NCI-H1105 (cell line): Measurements from ENCODE around the gene PCDHB10.
A peak's percentile ranks its signal among the peaks of the same experiment; 100 is the strongest.
"Not testable (repeated sequence)": the region's sequence is repeated elsewhere in the genome, so short reads cannot be mapped to it uniquely, and the experiment has no call there.

Source experiments
- DNase-seq: peaks from one replicate; lab custom pipeline; 2025; lab: John Stamatoyannopoulos, UW

The PCDHB10 gene

DNA sequence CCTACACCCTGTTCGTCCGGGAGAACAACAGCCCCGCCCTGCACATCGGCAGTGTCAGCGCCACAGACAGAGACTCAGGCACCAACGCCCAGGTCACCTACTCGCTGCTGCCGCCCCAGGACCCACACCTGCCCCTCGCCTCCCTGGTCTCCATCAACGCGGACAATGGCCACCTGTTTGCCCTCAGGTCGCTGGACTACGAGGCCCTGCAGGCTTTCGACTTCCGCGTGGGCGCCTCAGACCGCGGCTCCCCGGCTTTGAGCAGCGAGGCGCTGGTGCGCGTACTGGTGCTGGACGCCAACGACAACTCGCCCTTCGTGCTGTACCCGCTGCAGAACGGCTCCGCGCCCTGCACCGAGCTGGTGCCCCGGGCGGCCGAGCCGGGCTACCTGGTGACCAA is 3.5 kb upstream of the PCDHB10 start:
- not testable (repeated sequence) for DNase-seq

DNA sequence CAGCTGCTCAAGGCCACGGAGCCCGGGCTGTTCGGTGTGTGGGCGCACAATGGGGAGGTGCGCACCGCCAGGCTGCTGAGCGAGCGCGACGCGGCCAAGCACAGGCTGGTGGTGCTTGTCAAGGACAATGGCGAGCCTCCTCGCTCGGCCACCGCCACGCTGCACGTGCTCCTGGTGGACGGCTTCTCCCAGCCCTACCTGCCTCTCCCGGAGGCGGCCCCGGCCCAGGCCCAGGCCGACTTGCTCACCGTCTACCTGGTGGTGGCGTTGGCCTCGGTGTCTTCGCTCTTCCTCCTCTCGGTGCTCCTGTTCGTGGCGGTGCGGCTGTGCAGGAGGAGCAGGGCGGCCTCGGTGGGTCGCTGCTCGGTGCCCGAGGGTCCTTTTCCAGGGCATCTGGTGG is 3.0 kb upstream of the PCDHB10 start:
- DNase-seq: not testable (repeated sequence)

DNA sequence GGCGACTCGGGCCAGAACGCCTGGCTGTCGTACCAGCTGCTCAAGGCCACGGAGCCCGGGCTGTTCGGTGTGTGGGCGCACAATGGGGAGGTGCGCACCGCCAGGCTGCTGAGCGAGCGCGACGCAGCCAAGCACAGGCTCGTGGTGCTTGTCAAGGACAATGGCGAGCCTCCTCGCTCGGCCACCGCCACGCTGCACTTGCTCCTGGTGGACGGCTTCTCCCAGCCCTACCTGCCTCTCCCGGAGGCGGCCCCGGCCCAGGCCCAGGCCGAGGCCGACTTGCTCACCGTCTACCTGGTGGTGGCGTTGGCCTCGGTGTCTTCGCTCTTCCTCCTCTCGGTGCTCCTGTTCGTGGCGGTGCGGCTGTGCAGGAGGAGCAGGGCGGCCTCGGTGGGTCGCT is 2.2 kb downstream of the PCDHB10 start:
- not testable (repeated sequence) for DNase-seq

DNA sequence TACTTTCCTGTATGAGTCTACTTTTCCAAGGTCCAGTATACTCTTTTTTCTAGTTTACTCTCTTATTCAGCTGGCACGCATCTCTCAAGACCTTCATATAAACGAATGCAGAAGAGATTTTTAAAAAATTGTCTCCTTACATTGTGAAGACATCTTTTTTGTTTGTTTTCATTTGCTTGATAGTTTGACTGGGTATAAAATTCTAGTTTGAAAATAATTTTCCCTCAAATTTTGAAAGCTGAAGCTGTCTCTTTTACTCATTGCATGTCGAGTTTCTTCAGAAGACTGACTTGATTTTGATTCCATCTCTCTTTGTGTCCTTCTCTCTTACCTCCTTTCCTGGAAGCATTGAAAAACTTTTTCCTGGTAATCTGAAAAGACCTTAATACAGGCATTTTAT is 4.2 kb downstream of the PCDHB10 start:
- no peak for DNase-seq

DNA sequence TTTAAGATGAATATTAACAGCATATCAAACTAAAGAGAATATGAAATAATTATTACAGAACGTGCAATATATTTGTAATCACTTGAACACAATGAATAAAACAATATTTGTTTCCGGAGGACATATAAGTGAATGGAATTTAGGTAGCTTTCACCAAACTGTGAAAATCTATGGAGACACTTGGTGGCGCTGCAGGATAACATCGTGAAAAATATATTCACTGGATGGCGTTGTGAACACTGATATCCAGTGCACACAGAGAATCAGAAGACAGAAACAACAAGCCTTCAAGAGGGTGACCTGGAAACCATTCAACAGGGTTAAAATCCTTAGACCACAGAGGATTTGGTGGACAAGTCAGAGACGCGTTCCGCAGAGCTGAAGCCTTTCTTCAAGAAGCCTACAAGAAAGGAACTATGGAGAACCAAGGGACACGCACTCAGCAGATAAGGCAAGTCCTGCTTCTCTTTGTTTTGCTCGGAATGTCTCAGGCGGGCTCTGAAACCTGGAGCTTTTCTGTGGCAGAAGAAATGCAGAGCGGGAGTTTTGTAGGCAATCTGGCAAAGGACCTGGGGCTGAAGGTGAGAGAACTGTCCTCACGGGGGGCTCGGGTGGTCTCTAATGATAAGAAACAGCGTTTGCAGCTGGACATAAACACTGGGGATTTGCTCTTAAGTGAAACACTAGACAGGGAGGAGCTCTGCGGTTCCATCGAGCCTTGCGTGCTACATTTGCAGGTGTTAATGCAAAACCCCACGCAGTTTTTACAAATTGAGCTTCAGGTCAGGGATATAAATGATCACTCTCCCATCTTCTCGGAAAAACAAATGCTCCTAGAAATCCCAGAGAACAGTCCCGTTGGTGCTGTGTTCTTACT is 7.4 kb downstream of the PCDHB10 start, which contains the start of gene PCDHB11:
PCDHB11 (plus strand) TSS at position 269 of the 877 bp plus-strand sequence; CDS start at position 417, 148 bp downstream.
- peak; percentile 58 for DNase-seq

DNA sequence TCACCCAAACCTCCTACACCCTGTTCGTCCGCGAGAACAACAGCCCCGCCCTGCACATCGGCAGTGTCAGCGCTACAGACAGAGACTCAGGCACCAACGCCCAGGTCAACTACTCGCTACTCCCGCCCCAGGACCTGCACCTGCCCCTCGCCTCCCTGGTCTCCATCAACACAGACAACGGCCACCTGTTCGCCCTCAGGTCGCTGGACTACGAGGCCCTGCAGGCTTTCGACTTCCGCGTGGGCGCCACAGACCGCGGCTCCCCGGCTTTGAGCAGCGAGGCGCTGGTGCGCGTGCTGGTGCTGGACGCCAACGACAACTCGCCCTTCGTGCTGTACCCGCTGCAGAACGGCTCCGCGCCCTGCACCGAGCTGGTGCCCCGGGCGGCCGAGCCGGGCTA is 9.0 kb downstream of the PCDHB10 start:
- DNase-seq: not testable (repeated sequence)

DNA sequence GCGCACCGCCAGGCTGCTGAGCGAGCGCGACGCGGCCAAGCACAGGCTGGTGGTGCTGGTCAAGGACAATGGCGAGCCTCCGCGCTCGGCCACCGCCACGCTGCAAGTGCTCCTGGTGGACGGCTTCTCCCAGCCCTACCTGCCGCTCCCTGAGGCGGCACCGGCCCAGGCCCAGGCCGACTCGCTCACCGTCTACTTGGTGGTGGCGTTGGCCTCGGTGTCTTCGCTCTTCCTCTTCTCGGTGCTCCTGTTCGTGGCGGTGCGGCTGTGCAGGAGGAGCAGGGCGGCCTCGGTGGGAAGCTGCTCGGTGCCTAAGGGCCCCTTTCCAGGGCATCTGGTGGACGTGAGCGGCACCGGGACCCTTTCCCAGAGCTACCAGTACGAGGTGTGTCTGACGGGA is 9.5 kb downstream of the PCDHB10 start:
- not testable (repeated sequence) for DNase-seq

DNA sequence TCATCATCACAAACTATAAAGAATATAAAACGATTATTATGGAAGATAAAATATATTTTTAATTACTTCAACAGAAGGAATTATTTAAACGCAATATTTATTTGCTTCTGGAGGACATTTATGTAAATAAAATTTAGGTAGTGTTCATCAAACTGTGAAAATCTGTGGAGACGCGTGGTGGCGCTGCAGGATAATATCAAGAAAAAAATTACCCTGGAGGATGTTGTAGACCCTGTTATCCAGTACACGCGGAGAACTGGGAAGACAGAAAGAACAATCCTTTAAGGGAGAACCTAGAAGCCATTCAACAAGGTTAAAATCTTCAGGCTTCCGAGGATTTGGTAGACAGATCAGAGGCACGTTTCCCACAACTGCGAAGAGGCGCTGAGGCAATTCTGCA is 16.3 kb downstream of the PCDHB10 start, which contains the start of gene PCDHB12:
PCDHB12 (plus strand) TSS at position 242 of the 400 bp plus-strand sequence. CDS start 189 bp downstream, outside the sequence.
- no peak for DNase-seq

DNA sequence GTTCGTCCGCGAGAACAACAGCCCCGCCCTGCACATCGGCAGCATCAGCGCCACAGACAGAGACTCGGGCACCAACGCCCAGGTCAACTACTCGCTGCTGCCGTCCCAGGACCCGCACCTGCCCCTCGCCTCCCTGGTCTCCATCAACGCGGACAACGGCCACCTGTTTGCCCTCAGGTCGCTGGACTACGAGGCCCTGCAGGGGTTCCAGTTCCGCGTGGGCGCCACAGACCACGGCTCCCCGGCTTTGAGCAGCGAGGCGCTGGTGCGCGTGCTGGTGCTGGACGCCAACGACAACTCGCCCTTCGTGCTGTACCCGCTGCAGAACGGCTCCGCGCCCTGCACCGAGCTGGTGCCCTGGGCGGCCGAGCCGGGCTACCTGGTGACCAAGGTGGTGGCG is 18.1 kb downstream of the PCDHB10 start:
- DNase-seq: not testable (repeated sequence)

DNA sequence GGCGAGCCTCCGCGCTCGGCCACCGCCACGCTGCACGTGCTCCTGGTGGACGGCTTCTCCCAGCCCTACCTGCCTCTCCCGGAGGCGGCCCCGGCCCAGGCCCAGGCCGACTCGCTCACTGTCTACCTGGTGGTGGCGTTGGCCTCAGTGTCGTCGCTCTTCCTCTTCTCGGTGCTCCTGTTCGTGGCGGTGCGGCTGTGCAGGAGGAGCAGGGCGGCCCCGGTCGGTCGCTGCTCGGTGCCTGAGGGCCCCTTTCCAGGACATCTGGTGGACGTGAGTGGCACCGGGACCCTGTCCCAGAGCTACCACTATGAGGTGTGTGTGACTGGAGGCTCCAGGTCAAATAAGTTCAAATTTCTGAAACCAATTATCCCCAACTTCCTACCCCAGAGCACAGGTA is 18.7 kb downstream of the PCDHB10 start:
- not testable (repeated sequence) for DNase-seq

DNA sequence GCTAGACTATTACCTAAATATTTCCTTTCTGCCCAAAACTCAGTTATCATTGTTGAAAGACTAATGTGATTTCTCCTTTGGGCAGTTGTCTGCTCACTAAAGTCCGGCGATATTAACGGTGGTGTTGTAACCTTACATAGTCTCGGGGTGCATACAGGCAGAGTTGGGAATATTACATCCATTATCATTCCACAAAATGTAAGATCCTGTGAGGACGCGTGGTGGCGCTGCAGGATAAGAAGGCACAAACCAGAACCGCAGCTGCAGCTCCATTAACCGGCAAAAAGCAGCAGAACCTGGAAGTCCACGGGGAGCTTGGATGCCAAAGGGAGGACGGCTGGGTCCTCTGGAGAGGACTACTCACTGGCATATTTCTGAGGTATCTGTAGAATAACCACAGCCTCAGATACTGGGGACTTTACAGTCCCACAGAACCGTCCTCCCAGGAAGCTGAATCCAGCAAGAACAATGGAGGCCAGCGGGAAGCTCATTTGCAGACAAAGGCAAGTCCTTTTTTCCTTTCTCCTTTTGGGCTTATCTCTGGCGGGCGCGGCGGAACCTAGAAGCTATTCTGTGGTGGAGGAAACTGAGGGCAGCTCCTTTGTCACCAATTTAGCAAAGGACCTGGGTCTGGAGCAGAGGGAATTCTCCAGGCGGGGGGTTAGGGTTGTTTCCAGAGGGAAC is 21.6 kb downstream of the PCDHB10 start, which contains the start of gene PCDHB13:
PCDHB13 (plus strand) TSS at position 264 of the 684 bp plus-strand sequence; CDS start at position 469, 205 bp downstream.
- not testable (repeated sequence) for DNase-seq

DNA sequence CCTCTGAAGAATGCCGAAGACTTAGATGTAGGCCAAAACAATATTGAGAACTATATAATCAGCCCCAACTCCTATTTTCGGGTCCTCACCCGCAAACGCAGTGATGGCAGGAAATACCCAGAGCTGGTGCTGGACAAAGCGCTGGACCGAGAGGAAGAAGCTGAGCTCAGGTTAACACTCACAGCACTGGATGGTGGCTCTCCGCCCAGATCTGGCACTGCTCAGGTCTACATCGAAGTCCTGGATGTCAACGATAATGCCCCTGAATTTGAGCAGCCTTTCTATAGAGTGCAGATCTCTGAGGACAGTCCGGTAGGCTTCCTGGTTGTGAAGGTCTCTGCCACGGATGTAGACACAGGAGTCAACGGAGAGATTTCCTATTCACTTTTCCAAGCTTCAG is 22.4 kb downstream of the PCDHB10 start:
- not testable (repeated sequence) for DNase-seq

DNA sequence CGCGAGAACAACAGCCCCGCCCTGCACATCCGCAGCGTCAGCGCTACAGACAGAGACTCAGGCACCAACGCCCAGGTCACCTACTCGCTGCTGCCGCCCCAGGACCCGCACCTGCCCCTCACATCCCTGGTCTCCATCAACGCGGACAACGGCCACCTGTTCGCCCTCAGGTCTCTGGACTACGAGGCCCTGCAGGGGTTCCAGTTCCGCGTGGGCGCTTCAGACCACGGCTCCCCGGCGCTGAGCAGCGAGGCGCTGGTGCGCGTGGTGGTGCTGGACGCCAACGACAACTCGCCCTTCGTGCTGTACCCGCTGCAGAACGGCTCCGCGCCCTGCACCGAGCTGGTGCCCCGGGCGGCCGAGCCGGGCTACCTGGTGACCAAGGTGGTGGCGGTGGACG is 23.4 kb downstream of the PCDHB10 start:
- not testable (repeated sequence) for DNase-seq

DNA sequence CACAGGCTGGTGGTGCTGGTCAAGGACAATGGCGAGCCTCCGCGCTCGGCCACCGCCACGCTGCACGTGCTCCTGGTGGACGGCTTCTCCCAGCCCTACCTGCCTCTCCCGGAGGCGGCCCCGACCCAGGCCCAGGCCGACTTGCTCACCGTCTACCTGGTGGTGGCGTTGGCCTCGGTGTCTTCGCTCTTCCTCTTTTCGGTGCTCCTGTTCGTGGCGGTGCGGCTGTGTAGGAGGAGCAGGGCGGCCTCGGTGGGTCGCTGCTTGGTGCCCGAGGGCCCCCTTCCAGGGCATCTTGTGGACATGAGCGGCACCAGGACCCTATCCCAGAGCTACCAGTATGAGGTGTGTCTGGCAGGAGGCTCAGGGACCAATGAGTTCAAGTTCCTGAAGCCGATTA is 23.9 kb downstream of the PCDHB10 start:
- DNase-seq: not testable (repeated sequence)

DNA sequence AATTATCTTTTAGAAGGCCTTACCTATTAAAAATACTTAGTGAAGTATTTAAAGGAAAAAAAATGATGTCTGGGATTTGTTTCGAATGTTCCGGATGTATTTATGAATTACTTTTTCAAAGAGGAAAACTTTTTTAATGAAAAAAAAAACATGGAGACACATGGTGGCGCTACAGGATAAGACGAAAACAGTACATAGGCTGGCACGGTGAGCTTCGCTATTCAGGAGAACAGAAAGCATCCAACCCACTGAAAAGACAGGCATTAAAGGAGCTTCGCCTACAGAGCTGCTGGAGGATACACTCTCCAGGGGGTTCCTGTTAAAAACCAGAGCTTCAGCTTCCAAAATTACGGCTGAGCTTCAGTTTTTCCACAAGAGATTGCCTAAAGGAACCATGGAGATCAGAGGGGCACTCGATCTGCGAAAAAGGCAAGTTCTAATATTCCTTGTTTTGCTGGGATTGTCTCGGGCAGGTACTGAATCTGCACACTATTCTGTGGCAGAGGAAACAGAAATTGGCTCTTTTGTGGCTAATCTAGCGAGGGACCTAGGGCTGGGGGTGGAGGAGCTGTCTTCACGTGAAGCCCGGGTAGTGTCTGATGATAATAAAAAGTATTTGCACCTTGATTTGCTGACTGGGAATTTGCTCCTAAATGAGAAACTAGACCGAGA is 31.1 kb downstream of the PCDHB10 start, which contains the start of gene PCDHB14:
PCDHB14 (plus strand) TSS at position 232 of the 672 bp plus-strand sequence; CDS start at position 395, 163 bp downstream.
- DNase-seq: peak; percentile 50

DNA sequence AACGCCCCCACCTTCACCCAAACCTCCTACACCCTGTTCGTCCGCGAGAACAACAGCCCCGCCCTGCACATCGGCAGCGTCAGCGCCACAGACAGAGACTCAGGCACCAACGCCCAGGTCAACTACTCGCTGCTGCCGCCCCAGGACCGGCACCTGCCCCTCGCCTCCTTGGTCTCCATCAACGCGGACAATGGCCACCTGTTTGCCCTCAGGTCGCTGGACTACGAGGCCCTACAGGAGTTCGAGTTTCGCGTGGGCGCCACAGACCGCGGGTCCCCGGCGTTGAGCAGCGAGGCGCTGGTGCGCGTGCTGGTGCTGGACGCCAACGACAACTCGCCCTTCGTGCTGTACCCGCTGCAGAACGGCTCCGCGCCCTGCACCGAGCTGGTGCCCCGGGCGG is 32.7 kb downstream of the PCDHB10 start:
- not testable (repeated sequence) for DNase-seq

DNA sequence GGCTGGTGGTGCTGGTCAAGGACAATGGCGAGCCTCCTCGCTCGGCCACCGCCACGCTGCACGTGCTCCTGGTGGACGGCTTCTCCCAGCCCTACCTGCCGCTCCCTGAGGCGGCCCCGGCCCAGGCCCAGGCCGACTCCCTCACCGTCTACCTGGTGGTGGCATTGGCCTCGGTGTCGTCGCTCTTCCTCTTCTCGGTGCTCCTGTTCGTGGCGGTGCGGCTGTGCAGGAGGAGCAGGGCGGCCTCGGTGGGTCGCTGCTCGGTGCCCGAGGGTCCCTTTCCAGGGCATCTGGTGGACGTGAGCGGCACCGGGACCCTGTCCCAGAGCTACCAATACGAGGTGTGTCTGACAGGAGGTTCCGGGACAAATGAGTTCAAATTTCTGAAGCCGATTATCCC is 33.3 kb downstream of the PCDHB10 start:
- DNase-seq: not testable (repeated sequence)

DNA sequence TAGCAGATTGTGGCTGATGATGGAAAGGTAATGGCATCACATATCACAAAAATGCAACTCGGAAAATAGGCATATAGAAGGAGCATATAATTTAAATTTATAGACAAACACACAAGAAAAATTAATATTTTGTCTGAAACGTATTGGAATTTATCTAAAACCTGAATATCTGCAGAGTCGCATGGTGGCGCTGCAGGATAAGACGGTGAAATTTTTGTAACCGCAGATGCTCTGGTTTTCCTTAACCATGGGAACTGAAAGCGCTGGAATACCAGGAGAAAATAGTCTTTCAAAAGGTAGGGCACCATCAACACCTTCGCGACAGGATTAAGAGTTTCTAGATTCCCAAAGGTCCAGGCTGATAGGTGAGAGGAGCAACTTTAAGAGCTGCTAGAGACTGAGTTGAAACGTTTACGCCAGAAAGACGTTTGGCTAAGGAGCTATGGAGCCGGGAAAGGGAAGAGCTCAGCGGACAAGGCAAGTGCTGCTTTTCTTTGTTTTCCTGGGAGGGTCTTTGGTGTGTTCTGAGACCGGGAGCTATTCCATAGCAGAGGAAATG is 42.0 kb downstream of the PCDHB10 start:
- no peak for DNase-seq

DNA sequence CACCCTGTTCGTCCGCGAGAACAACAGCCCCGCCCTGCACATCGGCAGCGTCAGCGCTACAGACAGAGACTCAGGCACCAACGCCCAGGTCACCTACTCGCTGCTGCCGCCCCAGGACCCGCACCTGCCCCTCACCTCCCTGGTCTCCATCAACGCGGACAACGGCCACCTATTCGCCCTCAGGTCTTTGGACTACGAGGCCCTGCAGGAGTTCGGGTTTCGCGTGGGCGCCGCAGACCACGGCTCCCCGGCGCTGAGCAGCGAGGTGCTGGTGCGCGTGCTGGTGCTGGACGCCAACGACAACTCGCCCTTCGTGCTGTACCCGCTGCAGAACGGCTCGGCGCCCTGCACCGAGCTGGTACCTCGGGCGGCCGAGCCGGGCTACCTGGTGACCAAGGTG is 43.8 kb downstream of the PCDHB10 start:
- DNase-seq: not testable (repeated sequence)

DNA sequence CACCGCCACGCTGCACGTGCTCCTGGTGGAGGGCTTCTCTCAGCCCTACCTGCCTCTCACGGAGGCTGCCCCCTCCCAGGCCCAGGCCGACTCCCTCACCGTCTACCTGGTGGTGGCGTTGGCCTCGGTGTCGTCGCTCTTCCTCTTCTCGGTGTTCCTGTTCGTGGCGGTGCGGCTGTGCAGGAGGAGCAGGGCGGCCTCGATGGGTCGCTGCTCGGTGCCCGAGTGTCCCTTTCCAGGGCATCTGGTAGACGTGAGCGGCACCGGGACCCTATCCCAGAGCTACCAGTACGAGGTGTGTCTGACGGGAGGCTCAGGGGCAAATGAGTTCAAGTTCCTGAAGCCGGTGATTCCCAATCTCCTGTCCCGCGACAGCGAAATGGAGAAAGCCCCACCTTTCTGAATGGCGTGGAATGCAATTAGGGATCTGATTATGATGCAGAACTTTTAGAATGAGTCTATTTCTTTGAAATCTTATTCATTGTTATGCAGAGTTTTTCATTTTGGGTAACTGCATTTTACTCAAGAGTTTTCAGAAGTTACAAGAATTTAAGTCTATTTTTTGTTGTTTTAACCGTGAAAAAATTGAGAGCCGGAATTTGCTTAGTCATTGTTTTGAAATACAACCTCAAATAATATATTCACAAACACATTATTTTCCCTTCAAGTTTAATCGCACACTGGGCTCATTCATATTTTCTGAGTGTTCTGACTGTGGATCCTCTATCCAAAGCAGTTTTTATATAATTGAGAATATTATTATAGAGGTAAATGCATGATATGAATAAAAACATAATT is 44.6 kb downstream of the PCDHB10 start:
- no peak for DNase-seq

DNA sequence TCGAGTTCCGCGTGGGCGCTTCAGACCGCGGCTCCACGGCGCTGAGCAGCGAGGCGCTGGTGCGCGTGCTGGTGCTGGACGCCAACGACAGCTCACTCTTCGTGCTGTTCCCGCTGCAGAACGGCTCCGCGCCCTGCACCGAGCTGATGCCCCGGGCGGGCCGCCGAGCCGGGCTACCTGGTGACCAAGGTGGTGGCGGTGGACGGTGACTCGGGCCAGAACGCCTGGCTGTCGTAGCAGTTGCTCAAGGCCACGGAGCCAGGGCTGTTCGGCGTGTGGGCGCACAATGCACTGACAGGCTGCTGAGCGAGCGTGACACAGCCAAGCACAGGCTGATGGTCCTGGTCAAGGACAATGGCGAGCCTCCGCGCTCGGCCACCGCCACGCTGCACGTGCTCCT is 49.3 kb downstream of the PCDHB10 start:
- DNase-seq: no peak
